HEK293T (cell line): Measurements from ENCODE around the gene CCDC97.

Experiments used
- CTCF ChIA-PET: fragments of 350-600 bp; formaldehyde crosslinking; extraction: SDS; loops from one replicate; lab custom pipeline; 2021; ENCODE audit warnings: antibody characterized with exemption, inconsistent platforms; lab: Yijun Ruan, JAX
- POLR2A ChIA-PET: fragments of 350-600 bp; formaldehyde crosslinking; extraction: SDS; loops from one replicate; lab custom pipeline; 2020; ENCODE audit warnings: antibody characterized with exemption, inconsistent platforms; lab: Yijun Ruan, JAX
- DNase-seq: peaks from one replicate; pipeline ENCODE4 v3.0.0; 2012; ENCODE audit warnings: mixed read lengths; ENCODE audit errors: extremely low spot score
- ARNT ChIP-seq: fragments of 450-650 bp; IDR thresholded peaks from 2 replicates; pipeline ENCODE4 v1.6.1; 2017; ENCODE audit warnings: mild to moderate bottlenecking
- BHLHE40 ChIP-seq: fragments of 450-650 bp; IDR thresholded peaks from 2 replicates; pipeline ENCODE4 v1.6.1; 2016; ENCODE audit warnings: mild to moderate bottlenecking, moderate library complexity, borderline replicate concordance
- CTBP1 ChIP-seq: fragments of 450-650 bp; IDR thresholded peaks from 2 replicates; pipeline ENCODE4 v1.6.1; 2016; ENCODE audit warnings: borderline replicate concordance
- ELF4 ChIP-seq: fragments of 450-650 bp; IDR thresholded peaks from 2 replicates; pipeline ENCODE4 v1.6.1; 2017; ENCODE audit warnings: antibody characterized with exemption
- FOXA1 ChIP-seq: fragments of 450-650 bp; IDR thresholded peaks from 2 replicates; pipeline ENCODE4 v1.6.1; 2016; ENCODE audit warnings: mild to moderate bottlenecking
- FOXK2 ChIP-seq: fragments of 450-650 bp; IDR thresholded peaks from 2 replicates; pipeline ENCODE4 v1.6.1; 2016; ENCODE audit warnings: mild to moderate bottlenecking
- FOXM1 ChIP-seq: fragments of 450-650 bp; IDR thresholded peaks from 2 replicates; pipeline ENCODE4 v1.6.1; 2017; ENCODE audit warnings: mild to moderate bottlenecking, borderline replicate concordance
- HDGF ChIP-seq: fragments of 450-650 bp; IDR thresholded peaks from 2 replicates; pipeline ENCODE4 v1.6.1; 2017; ENCODE audit warnings: antibody characterized with exemption, borderline replicate concordance
- L3MBTL2 ChIP-seq: fragments of 450-650 bp; conservative IDR thresholded peaks from 2 replicates; pipeline ENCODE4 v1.6.1; 2016; ENCODE audit warnings: mild to moderate bottlenecking
- LEF1 ChIP-seq: fragments of 450-650 bp; IDR thresholded peaks from 2 replicates; pipeline ENCODE4 v1.6.1; 2017; ENCODE audit warnings: mild to moderate bottlenecking, borderline replicate concordance
- NFRKB ChIP-seq: fragments of 450-650 bp; IDR thresholded peaks from 2 replicates; pipeline ENCODE4 v1.6.1; 2016; ENCODE audit warnings: mild to moderate bottlenecking, moderate library complexity
- SP1 ChIP-seq: fragments of 450-650 bp; IDR thresholded peaks from 2 replicates; pipeline ENCODE4 v1.6.1; 2017
- SUZ12 ChIP-seq: fragments of 450-650 bp; IDR thresholded peaks from 2 replicates; pipeline ENCODE4 v1.6.1; 2016; ENCODE audit warnings: mild to moderate bottlenecking
- TARDBP ChIP-seq: fragments of 450-650 bp; IDR thresholded peaks from 2 replicates; pipeline ENCODE4 v1.6.1; 2016
- ZNF384 ChIP-seq: fragments of 450-650 bp; IDR thresholded peaks from 2 replicates; pipeline ENCODE4 v1.6.1; 2016
- TF ChIP-seq, protein P1 (sequence below): fragments of 450-650 bp; IDR thresholded peaks from 2 replicates; pipeline ENCODE4 v1.6.1; 2016

Gene CCDC97

GRCh38 chr19:41324231-41324702, 14.3 kb downstream of the CCDC97 start:
- no peak for DNase-seq
- TF ChIP-seq BHLHE40: no peak
- TF ChIP-seq ELF4: no peak
- TF ChIP-seq HDGF: no peak
- TF ChIP-seq SP1: no peak
- TF ChIP-seq ZNF384: no peak
- TF ChIP-seq TARDBP: no peak
- TF ChIP-seq NFRKB: no peak
- no peak for TF ChIP-seq FOXK2
- no peak for TF ChIP-seq CTBP1
- TF ChIP-seq L3MBTL2: no peak
- TF ChIP-seq, protein P1, sequence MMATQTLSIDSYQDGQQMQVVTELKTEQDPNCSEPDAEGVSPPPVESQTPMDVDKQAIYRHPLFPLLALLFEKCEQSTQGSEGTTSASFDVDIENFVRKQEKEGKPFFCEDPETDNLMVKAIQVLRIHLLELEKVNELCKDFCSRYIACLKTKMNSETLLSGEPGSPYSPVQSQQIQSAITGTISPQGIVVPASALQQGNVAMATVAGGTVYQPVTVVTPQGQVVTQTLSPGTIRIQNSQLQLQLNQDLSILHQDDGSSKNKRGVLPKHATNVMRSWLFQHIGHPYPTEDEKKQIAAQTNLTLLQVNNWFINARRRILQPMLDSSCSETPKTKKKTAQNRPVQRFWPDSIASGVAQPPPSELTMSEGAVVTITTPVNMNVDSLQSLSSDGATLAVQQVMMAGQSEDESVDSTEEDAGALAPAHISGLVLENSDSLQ: no peak
- TF ChIP-seq FOXA1: no peak
- TF ChIP-seq ARNT: no peak
- TF ChIP-seq LEF1: no peak
- no peak for TF ChIP-seq SUZ12
- no peak for TF ChIP-seq FOXM1
- ChIA-PET CTCF (interaction anchor here (1.6 kb wide), 1 partner anchor 28 kb away, joined by 5 read pairs; no protein-coding TSS in a partner anchor), POLR2A (interaction anchor here (1.2 to 1.4 kb wide), 2 partner anchors 28 to 29 kb away, joined by 5 to 6 read pairs; partner anchors contain the start of gene TGFB1)

DNA sequence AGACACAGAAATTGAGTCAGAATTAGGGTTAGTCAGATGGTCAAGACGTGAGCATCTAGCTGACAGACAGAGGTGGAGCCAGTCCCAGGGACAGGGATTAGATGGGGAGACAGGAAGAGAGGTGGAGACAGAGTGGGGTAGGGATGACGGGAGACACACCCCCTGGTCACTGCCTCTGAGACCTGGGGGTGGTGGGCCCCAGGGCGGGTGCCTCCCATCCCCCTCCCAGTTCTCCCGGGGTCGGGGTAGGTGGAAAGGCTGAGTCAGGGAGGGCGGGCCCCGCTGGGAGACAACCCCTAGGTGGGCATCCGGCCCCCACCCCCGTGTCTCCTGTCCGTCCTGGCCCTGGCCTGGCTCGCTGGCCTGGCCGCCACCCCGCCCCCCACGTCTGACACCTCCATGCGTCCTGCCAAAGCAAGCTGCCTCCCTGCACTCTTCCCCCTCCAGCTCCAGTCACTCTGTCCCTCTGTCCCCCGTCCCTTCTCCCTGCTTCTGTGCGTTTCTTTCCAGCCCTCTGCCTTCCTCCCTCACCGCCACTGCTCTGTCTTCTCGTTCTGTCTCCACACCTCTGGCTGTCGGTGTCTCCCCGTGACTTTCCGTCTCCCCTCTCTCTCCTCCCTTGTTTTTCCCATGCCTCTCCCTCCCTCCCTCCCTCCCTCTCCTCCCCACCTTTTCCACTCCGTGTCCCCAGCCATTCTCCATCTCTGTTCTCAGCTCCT, 15.1 kb downstream of the CCDC97 start:
- ChIA-PET CTCF (interaction anchor here (0.6 kb wide), 1 partner anchor 45 kb away, joined by 5 read pairs; no protein-coding TSS in a partner anchor), POLR2A (interaction anchor here (1.0 to 1.4 kb wide), 2 partner anchors 28 to 61 kb away, joined by 3 to 5 read pairs; partner anchors contain the start of genes HNRNPUL1 and TGFB1)
- no peak for TF ChIP-seq LEF1
- no peak for TF ChIP-seq ZNF384
- TF ChIP-seq ARNT: no peak
- TF ChIP-seq HDGF: no peak
- no peak for TF ChIP-seq SP1
- no peak for TF ChIP-seq CTBP1
- no peak for TF ChIP-seq ELF4
- no peak for TF ChIP-seq FOXK2
- no peak for TF ChIP-seq TARDBP
- TF ChIP-seq SUZ12: no peak
- TF ChIP-seq NFRKB: no peak
- TF ChIP-seq, protein P1: no peak
- no peak for TF ChIP-seq FOXA1
- no peak for TF ChIP-seq L3MBTL2
- no peak for TF ChIP-seq FOXM1
- no peak for TF ChIP-seq BHLHE40
- DNase-seq: no peak

- ChIA-PET CTCF (interaction anchor here (0.6 kb wide), 1 partner anchor 45 kb away, joined by 5 read pairs; no protein-coding TSS in a partner anchor), POLR2A (interaction anchor here (1.0 to 1.4 kb wide), 2 partner anchors 27 to 61 kb away, joined by 3 to 5 read pairs; partner anchors contain the start of genes HNRNPUL1 and TGFB1)
- TF ChIP-seq HDGF (no peak), FOXM1 (no peak), SP1 (no peak), ARNT (no peak), TARDBP (no peak), CTBP1 (no peak), L3MBTL2 (no peak), BHLHE40 (no peak), FOXA1 (no peak), ZNF384 (no peak), SUZ12 (no peak), FOXK2 (no peak), NFRKB (no peak), LEF1 (no peak), ELF4 (no peak)
- TF ChIP-seq, protein P1: no peak
- no peak for DNase-seq
Measured at GRCh38 chr19:41325640-41325946, 15.6 kb downstream of the CCDC97 start.

GRCh38 chr19:41325947-41326706, 16.2 kb downstream of the CCDC97 start:
- no peak for TF ChIP-seq L3MBTL2
- no peak for TF ChIP-seq FOXM1
- no peak for TF ChIP-seq CTBP1
- no peak for TF ChIP-seq NFRKB
- TF ChIP-seq ARNT: no peak
- TF ChIP-seq FOXK2: no peak
- TF ChIP-seq TARDBP: no peak
- TF ChIP-seq ZNF384: no peak
- no peak for TF ChIP-seq HDGF
- TF ChIP-seq, protein P1: no peak
- no peak for TF ChIP-seq ELF4
- TF ChIP-seq BHLHE40: no peak
- TF ChIP-seq FOXA1: no peak
- TF ChIP-seq SP1: no peak
- TF ChIP-seq SUZ12: no peak
- no peak for TF ChIP-seq LEF1
- ChIA-PET POLR2A (no interaction called here), CTCF (no interaction called here)
- DNase-seq: no peak
